CD1c-positive myeloid dendritic cell (primary cell): Measurements from ENCODE around the gene CDH4.

ENCODE experiments used
- DNase-seq: peaks from one replicate; pipeline ENCODE4 v3.0.0-alpha.2; 2016; ENCODE audit errors: extremely low spot score

CDH4 gene

DNA sequence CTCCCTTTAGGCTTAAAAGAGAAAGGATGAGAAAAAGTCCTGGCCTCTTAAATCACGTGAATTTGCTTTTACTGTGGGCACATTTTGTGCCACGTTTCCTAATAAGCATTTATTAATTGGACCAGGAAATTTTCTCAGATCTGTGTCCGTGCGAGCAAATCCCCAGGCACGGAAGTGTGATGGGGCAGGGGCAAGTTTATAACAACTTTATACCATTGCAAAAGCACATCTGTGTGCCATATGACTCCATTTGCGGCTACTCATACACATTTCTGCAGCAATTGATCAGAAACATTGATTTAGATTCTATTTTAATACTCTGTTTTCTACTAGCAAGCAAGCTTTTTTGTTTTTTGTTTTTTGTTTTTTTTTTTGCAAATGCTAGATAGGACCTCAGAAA is 440.4 kb downstream of the CDH4 start:
- no peak for DNase-seq

DNA sequence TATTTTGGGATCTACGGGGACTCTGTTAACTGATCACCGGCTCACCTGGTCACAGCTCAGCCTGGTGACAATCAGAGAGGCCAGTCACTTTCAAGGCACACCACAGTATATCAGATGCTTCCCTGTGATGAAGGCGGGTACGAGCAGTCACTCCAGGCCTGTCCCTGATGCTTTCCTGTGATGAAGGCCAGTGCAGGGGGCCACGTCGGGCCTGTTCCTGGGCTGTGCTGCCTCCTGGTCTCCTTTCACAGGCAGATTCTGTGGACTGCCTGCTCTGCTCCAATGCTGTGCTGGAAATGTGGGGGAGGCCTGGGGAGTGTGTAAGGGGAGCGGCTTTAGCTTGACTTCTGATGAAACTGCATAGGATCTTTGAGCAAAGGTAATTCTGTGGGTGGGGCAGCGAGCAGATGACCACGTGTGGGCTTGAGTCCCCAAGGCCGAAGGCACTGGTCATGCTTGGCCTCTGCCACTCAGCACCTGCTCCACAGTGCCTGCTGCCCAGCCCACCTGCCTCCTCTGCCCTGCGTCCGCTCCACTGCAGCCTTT is 441.1 kb downstream of the CDH4 start:
- no peak for DNase-seq

DNA sequence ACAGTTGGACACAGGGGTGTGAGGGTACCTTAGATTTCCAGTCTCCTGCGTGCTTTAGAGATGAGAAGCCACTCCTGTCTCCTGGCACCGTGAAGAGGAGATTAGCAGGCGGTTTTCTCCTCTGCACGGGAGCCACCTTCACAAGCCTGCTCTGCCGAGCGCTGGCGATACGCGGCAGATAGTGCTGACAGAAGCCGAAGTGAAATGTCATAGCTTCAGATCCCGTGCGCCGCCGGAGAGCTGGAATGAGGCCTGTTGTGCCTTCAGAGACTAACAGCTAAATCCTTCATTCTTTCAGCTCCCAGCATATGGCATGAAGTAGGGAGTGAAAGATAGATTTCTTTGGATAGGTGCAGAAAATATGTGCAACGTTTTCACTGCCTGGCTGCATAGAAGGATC is 442.6 kb downstream of the CDH4 start:
- DNase-seq, result no peak

DNA sequence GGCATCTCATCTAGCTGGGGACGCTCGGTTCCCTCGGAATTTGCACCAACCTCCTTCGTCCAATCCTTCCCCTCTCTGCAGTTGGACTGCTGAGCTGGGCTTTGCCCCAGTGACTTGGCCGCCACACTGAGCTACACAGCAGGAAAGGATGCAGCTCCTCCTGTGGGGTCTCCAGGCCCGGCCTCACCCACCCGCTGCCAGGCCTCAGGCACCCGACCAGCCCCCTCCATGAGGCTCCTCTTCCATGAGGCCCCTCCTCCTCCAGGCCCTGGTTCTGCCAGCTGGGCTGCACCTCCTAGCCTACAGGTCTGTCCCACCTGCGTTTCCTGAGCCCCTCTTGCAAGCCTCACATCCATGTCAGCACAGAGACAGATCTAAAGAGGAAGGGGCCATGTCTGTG is 443.7 kb downstream of the CDH4 start:
- no peak for DNase-seq

DNA sequence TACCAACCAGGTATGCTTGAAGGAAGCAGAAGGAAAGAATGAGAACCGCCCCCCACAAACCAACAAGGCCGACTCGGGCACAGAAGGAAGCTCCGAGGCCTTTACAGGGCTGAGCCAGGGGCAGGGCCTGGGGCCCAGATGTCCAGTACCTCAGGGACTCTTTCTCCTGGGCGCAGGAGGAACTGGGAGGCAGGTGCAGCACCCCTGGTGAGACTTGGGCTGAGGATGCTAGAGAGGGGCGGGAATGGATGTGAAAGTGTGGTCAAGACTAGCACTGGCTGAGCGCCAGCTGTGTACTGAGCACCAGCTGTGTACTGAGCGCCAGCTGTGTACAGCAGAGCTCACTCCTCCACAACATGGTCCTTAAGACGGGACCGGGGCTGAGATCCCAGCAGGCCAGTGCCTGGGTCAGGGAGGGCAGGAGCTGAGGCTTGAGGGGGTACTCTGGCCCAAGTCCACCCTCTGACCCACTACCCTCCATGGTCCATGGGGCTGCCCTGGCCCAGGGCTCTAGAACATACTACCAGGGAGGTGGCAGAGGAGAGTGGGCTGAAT is 444.2 kb downstream of the CDH4 start:
- DNase-seq, result no peak

DNA sequence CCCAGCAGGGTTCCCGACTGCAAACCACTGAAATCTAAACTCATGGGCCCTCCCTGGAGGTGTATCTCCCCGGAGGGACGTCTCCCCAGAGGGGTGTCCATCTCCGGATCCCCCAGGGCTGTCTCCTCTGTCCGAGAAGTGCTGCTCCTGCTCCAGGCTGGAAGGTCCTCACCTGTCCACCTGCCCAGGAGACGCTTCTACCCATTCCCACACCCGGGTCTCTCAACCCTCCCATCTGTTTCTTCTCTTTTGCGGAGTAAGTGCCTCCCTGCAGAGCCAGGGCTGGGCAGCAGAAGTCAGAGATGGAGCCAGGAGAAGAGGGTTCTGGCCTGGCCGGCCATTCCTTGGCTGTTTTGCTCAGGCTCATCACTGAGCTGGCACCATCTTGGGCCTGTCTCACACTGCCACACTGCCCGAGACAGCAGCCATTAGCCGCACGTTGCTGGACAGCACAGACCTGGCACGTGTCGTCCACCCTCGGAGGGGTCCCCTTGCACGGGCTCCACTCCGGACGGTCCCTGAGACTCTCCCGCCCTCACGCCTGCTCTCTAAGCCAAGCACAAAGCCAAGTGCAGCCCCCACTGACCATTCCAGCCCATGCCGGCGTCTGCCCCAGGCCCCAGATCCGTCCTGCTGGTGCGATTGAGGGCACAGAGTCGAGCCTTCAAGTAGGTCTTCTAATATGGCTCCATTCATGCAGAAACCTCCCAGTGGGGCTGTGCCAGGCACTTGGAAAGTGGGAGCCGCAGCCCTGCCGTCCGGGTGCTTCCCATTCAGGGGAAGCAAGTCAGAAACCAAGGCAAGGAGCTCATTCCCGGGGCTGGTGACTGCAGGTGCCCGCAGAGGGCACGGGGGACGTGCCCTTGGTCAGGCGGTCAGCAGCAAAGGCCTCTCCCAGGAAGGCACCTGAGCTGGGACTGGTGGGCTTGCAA is 445.9 kb downstream of the CDH4 start:
- no peak for DNase-seq

DNA sequence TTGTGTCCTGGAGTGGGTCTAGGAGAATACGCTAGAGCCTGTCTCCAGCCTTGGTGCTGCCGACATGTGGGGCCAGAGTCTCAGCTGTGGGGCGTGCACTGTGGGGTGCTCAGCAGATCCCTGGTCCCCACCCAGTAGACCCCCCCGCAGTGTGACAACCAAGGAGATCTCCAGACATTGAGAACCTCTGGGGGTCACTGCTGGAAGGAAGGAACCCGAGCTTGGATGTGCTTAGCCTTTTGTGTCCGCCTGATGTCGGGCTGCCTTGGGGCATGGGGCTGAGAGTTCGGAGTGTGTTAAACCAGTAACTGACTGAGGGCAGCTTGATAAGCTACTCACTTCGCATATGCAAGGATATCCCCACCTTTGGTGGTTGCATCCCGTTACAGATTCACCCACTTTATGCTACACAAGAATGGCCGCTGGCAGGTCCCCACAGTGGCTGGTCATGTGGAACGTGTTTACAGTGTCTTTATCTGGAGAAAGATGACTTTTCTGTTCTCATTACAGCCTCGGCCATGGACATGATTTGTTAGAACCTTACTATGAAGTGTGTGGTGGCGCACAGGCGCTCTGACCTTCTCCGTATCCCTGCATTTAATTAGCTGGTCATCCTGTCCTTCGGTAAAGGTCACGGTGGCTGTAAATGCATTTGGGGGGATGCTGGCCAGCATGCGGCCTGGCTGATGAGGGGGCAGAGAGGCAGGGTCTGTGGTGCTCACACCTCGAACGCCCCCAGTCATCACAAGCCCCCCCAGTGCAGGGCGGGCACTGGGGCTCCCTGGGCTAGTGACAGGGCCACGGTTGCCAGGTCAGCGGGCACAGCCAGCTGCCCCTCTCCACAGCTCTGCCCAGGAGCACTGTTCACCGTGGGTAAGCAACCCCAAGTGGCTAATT is 446.8 kb downstream of the CDH4 start:
- no peak for DNase-seq

DNA sequence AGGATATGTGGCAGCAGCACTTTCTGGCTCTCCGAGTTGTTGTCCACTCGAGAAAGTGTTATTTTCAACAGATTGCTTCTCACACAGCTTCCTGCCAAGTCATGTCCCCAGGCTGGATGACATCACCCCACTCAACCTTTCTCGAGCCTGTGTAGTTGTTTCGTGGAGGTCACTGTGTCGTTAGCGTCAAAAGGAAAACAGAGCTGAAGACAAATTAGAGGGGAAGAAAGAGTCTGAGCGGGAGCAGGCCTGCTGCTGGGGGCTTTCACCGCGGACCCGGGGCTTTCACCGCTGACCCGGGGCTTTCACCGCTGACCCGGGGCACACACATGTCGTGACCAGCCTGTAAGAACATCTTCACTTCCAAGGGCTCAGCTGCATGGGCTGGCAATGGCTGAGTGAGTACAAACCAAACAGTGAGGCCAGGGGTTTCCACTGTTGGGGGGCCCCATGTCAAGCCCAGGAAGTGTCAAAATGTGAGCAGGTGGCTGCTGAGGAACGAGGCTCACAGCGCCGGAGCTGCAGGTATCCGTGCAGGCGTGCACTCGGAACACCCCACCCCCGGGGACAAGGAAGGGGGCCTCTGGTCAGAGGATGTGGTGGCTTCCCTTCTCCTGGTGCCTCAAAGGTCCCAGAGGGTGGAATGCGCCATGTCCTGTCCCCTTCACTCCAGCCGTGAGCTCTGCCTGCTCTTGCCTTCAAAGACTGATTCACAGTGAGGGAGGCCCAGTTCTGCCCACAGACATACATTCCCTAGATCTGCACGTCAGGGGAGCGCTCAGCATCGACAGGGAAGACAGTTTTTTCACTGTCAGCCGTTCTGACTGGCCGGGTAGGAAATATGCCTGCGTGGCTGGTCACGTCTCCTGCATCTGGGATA is 447.7 kb downstream of the CDH4 start:
- no peak for DNase-seq

DNA sequence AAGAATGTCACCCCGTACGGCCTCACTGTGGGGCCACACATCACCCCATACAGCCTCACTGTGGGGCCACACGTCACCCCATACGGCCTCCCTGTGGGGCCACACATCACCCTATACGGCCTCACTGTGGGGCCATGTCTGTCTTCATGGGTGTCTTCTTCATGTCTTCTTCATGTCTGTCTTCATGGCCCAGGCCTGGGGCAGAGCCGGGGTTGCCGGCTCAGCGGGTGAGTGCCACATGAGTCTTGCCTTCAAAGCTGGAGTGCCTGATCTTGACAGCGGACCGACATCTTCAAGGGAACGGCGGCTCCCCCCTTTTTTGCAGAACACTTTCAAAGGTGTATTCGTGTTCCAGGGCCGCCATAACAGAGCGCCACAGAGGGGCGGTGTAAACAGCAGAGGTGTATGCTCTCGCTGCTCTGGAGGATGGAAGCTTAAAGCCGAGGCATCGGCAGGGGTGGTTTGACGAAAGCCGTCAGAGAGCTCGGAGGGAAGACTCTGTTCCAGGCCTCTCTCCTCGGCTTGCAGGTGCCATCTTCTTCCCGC is 448.6 kb downstream of the CDH4 start:
- DNase-seq, result no peak

DNA sequence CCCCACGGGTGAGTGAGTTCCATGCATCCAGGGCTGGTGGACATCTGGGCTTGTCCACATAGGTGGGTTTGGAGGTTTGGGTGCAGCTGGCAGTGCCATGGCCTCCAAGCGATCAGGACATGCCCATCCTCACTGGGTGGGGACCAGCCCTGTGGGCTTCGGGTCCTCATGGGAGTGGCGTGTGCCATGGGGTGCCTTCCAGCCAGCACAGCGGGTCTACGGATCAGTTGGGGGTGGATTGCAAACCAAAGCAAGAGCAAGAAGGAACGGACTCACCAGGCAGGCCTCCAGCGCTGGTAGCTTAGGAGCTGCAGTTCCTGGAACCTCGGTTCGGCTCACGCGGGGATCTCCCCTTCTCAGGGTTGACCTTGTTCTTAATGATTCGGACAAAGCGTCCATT is 449.3 kb downstream of the CDH4 start:
- no peak for DNase-seq

DNA sequence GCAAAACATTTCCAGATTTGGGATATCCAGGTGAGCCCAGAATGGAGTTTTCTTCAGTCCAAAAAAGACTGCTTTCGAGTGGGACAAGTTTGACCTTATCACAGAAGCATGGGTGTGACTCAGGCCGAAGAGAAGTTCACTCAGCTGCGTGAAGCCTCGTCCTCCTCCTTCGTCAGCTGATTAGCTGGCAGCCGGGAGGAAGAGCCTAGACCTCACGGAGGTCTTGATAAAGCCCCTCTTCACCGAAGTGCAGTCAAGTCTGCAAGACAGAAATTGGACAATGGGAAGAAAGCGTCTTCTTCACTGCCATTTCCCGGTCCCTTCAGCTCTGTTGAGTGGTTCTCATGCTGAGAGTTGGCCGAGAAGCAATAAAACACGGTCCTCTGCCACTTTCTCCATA is 449.7 kb downstream of the CDH4 start:
- no peak for DNase-seq

DNA sequence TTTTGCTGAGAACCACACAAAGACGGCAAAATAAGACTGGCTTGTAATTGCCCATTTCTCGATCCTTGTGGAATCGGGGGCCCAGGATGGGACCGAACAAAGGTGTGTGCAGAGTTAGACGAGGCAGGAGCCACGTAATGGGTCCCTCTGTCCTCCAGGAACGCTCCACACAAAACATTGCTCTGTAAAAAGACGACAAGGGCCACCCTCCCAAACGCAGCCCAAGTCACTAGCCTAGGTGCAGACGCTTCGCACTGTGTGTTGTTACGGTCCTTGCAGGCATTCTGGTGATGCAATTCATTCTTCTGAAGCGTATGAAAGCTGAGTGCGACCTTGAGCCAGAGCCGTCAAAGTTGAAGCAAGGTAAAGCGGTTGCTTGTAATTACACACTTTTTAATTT is 450.2 kb downstream of the CDH4 start:
- no peak for DNase-seq

DNA sequence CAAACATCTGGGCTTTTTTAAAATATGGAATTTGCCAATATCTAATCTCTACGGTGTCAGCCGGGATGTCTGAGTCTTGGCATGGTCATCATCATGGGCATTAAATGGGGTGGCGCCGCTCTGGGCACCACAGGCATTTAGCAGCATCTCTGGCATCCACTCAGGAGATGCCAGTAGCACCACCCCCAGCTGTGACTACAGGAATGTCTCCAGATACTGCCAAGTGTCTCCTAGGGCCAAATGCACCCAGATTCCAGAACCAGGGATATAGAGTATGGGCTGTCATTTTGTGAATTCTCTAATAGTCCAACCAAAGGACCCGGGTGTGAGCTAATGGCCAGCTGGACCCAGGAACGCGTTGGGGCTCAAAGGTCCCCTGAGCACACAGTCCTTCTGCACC is 452.6 kb downstream of the CDH4 start:
- DNase-seq, result no peak

DNA sequence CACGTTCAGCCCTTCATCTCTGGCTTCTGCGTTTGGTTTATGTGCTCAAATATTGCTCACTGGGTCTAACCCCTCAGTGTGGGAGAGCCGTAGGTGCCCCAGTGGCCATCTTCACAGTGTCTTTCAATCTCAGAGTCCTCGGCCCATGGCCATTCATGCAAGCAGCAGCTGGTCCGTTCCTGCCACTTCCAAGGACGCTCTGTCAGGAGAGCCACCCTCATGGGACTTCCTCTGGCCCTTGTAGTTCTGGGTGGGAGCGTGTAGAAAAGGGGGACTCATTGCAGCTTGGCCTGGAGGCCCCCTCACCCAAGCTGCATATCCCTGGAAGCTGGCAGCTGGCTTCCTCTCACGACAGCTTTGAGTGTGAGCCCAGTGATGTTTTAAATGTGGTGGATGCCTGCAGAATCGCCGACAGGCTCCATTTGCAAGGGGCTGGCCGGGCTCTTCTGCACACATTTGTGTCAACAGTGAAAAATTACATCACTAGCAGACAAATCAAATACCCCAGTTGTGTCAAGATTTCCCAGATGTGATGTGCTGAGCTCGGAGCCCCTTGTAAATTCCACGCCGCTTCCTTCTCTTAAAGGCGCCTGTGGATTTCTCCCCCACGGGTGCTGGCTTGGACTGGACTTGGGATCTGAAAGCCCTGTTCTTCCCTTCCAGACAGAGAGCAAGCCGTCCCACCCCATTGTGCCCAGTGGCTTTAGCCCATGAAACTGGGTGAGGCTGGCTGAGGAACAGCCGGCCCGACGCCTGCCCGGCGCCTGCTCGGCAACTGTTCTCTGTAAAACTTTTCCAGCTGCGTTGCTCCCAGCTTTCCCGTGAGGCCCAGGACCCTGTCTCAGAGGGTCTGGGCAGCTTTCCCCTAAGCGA is 453.6 kb downstream of the CDH4 start:
- DNase-seq, result no peak

DNA sequence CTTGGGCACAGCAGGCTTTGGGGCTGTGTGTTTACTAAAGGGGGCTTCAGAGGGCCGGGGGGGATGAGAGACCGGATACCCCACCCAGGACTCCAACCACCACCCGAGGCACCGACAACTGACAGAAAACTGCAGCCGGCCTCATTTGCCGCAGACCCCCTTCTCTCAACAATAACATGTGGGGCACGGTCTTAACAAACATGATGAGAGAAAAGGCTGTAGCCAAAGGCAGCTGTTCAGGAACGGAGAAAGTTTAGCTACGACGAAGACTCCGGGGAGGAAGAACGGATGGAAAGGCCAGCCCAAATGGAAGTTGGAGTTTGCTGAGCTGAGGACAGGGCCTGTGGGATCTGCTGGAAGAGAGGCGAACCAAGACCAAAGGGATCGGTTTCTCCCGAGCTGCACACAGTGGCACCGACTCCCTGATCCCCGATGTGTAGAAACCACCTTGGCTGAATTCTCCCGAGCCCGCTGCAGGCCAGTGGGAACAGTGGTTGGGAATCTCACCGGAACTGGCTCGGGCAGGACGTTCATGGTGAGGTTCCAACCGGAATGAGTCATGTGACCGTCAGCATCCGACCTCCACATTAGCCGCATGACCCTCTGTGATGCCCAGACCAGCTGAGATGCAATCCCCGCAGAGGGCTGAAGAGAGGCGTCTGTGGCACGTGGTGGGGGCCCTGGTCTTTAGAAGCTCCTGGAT is 454.3 kb downstream of the CDH4 start:
- no peak for DNase-seq

DNA sequence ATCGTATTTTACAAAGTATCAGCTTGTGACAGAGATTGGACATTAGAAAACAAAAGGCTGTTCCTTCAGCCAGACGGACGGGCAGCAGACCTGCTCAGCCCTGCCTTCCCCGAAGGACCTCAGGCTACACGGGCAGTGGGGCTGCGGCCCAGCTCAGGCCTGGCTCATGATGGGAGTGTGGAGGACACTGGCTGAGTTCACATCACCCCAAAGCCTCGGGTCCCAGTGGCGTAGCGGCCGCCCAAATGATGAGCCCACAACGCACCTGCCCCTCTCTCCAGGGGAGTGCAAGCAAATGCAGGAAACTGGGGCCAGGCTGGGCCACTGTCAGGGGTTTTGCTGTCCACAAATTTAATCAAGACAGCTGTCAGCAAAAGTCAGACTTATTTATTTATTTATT is 456.8 kb downstream of the CDH4 start:
- DNase-seq, result no peak

DNA sequence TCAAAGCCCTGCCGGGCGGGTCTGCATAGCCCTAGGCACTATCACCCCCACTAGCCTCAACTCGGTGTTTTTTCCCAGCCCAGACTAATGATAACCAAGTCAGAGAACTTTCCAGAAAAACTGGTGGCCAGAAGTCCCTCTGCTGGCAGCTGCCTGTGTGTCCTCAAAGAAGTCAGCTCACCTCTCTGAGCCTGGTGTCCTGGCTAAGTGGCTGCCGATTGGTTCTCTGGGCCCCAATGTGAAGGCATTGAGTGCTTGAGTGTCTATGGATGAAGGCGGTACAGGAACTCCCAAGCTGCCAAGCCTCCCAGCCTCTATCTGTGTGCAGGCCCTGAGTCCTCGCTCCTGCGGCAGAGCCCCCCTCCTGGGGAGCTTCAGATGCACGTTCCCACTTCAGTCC is 458.0 kb downstream of the CDH4 start:
- DNase-seq, result no peak

DNA sequence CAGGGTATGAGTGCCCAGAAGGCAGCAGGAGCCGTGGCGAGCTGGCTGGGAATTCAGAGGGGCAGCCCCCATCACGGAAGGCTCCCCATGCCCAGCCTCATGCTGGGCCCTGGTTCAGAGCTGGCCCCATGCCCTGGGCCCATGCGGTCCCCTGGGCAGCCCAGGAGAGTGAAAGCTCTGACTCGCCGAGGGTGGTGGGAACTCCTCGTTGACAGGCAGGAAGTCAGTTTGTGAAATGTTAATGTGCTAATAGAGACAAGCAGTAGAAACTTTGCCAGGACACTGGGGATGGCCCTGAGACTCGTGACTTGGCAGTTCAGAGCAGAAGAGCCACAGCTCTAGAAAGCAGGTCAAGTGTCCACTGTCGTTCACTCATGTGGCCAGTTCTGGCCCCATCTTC is 460.6 kb downstream of the CDH4 start:
- DNase-seq, result no peak

DNA sequence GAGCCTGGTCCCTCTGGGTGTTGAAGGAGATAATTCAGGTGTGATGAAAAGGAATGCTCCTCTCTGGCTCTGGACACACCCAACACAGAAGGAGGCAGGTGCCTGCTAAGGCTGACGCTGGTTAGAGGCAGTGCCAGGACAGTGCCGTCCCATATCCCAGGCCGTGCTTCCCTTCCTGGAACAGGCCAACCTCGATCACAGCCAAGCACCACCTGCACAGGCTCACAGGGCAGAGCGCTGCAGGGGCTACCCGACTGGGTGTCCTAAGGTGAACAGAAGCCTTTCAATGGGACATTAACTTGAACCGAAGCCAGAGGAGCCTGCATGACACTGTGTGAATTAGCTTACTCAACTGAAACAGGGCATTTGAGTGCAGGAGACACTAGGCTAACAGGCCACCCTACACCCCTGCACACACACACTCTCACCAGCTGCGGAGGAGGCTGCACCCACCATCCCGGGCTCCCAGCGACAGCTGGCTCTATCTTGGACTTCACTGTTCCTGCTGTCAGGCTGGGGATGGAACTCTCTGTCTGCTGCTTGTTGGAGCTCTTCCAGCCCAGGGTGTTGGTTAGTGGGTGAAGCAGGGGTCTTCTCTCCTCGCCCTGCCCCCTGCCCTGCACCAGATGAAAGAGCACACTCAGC is 466.4 kb downstream of the CDH4 start:
- DNase-seq, result no peak
